ENCODE results near the gene GCLC.
"Not testable (repeated sequence)": the region's sequence is repeated elsewhere in the genome, so short reads cannot be mapped to it uniquely, and the experiment has no call there.

Gene GCLC

DNA sequence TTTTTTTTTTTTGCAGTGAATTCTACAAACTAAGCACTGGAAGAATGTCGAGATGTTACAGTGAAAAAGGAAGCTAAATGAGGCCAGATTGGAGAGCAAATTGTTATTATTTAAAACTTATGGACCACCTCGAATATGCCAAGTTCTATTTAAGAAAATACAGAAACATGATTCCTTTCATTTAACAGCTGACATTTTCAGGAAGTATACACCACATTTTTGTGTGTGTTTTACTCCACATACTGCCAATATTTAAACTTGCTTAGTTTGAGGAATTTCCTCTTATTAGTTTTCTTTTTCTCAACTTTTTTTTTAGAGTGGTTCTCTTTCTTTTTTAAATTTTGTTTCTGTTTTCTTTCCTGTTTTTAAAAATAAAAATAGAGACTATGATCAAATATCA, 37.0 kb upstream of the GCLC start:
- H3K4me3 ChIP-seq (ENCODE audit: low read depth, low read length), result no peak overlapping the region
- H3K4me1 ChIP-seq (ENCODE audit: control insufficient read depth, insufficient read depth, low read length), result no peaks in the 10 kb centered on the region
- H3K27ac ChIP-seq (ENCODE audit: low read depth, low read length), result no peak overlapping the region
- H3K9ac ChIP-seq (ENCODE audit: low read depth, low read length), result no peak overlapping the region
- no peaks in the 10 kb centered on the region for H3K36me3 ChIP-seq (ENCODE audit: control insufficient read depth, insufficient read depth, low read length)
- no peaks in the 10 kb centered on the region for H3K9me3 ChIP-seq (ENCODE audit: control insufficient read depth, insufficient read depth, low read length)
- H3K27me3 ChIP-seq (ENCODE audit: control insufficient read depth, insufficient read depth, low read length), result no peaks in the 10 kb centered on the region

DNA sequence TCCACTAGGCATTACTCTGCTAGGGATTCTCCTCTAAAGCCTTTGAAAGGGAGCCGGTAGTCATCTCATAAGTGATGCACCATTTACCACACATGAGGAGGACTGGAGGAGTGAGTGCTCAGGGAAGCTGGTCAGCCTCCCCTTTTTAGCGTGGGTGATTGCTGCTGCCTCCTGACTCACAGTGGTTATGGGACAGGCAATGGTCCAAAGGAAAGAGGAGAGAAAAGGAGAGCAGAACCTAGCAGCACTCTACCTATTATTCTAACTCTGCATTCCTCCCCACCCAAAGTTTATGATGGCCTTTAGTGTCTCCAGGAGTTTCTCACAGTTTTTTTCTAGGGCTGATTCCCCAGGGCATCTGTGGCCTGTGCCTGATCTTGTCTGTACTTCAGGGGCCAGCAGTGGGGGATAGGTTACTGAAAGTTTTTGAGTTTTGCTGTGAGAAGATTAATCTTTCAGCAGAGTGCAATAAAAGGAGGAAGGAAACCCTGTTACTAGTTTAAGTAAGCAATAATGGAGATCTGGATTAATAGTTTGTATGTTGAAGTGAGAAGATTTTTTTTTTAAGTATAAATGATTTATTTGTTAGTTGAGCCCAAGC, 36.4 kb upstream of the GCLC start:
- Histone ChIP-seq H3K4me3 (ENCODE audit: low read depth, low read length) (no peak overlapping the region), H3K9ac (ENCODE audit: low read depth, low read length) (no peak overlapping the region), H3K27ac (ENCODE audit: low read depth, low read length) (no peak overlapping the region), H3K9me3 (ENCODE audit: control insufficient read depth, insufficient read depth, low read length) (no peaks in the 10 kb centered on the region), H3K4me1 (ENCODE audit: control insufficient read depth, insufficient read depth, low read length) (no peaks in the 10 kb centered on the region), H3K27me3 (ENCODE audit: control insufficient read depth, insufficient read depth, low read length) (no peaks in the 10 kb centered on the region), H3K36me3 (ENCODE audit: control insufficient read depth, insufficient read depth, low read length) (no peaks in the 10 kb centered on the region)

DNA sequence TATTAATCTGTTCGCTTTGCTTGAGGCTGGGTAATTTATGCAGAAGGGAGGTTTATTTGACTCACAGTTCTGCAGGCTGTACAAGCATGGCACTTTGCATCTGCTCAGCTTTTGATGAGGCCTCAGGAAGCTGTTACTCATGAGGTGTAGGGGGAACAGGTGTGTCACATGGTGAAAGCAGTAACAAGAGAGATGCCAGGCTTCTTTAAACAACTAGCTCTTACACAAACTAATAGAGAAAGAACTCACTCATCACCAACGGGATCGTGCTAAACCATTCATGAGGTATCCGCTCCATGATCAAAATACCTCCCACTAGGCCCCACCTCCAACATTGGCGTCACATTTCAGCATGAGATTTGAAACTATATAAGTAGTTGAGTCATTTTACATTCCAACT, 34.4 kb upstream of the GCLC start:
- Histone ChIP-seq H3K4me1 (ENCODE audit: control insufficient read depth, insufficient read depth, low read length) (no peaks in the 10 kb centered on the region), H3K9me3 (ENCODE audit: control insufficient read depth, insufficient read depth, low read length) (no peaks in the 10 kb centered on the region), H3K27me3 (ENCODE audit: control insufficient read depth, insufficient read depth, low read length) (no peaks in the 10 kb centered on the region), H3K9ac (ENCODE audit: low read depth, low read length) (no peak overlapping the region), H3K4me3 (ENCODE audit: low read depth, low read length) (no peak overlapping the region), H3K27ac (ENCODE audit: low read depth, low read length) (no peak overlapping the region), H3K36me3 (ENCODE audit: control insufficient read depth, insufficient read depth, low read length) (no peaks in the 10 kb centered on the region)

DNA sequence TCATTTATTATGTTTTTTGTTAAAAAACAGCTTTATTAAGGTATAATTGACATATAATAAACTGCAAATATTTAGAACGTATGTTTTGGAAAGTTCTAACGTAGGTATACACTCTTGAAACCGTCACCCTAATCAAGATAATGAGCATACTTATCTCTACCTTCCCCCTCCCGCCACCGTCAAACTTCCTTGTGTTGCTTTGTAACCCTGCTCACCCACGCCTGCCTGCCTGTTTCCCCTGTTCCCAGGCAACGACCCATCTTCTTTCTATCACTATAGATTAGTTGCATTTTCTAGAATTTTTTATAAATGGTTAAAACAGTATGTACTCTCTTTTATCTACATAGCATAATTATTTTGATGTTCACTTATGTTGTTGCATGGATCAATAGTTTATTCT, 33.5 kb upstream of the GCLC start:
- Histone ChIP-seq H3K4me1 (ENCODE audit: control insufficient read depth, insufficient read depth, low read length) (no peaks in the 10 kb centered on the region), H3K4me3 (ENCODE audit: low read depth, low read length) (no peak overlapping the region), H3K27ac (ENCODE audit: low read depth, low read length) (no peak overlapping the region), H3K9ac (ENCODE audit: low read depth, low read length) (no peak overlapping the region), H3K36me3 (ENCODE audit: control insufficient read depth, insufficient read depth, low read length) (no peaks in the 10 kb centered on the region), H3K9me3 (ENCODE audit: control insufficient read depth, insufficient read depth, low read length) (no peaks in the 10 kb centered on the region), H3K27me3 (ENCODE audit: control insufficient read depth, insufficient read depth, low read length) (no peaks in the 10 kb centered on the region)

GRCh38 chr6:53573299-53573698, 28.4 kb upstream of the GCLC start:
- Histone ChIP-seq H3K9me3 (ENCODE audit: control insufficient read depth, insufficient read depth, low read length) (no peaks in the 10 kb centered on the region), H3K4me3 (ENCODE audit: low read depth, low read length) (no peak overlapping the region), H3K27ac (ENCODE audit: low read depth, low read length) (no peak overlapping the region), H3K36me3 (ENCODE audit: control insufficient read depth, insufficient read depth, low read length) (no peaks in the 10 kb centered on the region), H3K9ac (ENCODE audit: low read depth, low read length) (no peak overlapping the region), H3K4me1 (ENCODE audit: control insufficient read depth, insufficient read depth, low read length) (no peaks in the 10 kb centered on the region), H3K27me3 (ENCODE audit: control insufficient read depth, insufficient read depth, low read length) (no peaks in the 10 kb centered on the region)

- H3K36me3 ChIP-seq (ENCODE audit: control insufficient read depth, insufficient read depth, low read length); H3K27me3 ChIP-seq (ENCODE audit: control insufficient read depth, insufficient read depth, low read length): not testable (repeated sequence)
Measured at GRCh38 chr6:53572379-53572778, 27.5 kb upstream of the GCLC start.

GRCh38 chr6:53568776-53569616, 24.1 kb upstream of the GCLC start:
- no peaks in the 10 kb centered on the region for H3K27me3 ChIP-seq (ENCODE audit: control insufficient read depth, insufficient read depth, low read length)
- no peaks in the 10 kb centered on the region for H3K4me1 ChIP-seq (ENCODE audit: control insufficient read depth, insufficient read depth, low read length)
- no peak overlapping the region for H3K27ac ChIP-seq (ENCODE audit: low read depth, low read length)
- H3K4me3 ChIP-seq (ENCODE audit: low read depth, low read length), result no peak overlapping the region
- no peak overlapping the region for H3K9ac ChIP-seq (ENCODE audit: low read depth, low read length)
- no peaks in the 10 kb centered on the region; the same call in 1 of the 2 replicates for H3K9me3 ChIP-seq (ENCODE audit: control insufficient read depth, insufficient read depth, low read length)
- no peaks in the 10 kb centered on the region for H3K36me3 ChIP-seq (ENCODE audit: control insufficient read depth, insufficient read depth, low read length)

More at GRCh38 chr6:53572379-53572778, 27.5 kb upstream of the GCLC start:
- H3K4me1 ChIP-seq (ENCODE audit: control insufficient read depth, insufficient read depth, low read length); H3K27ac ChIP-seq (ENCODE audit: low read depth, low read length); H3K9ac ChIP-seq (ENCODE audit: low read depth, low read length); H3K9me3 ChIP-seq (ENCODE audit: control insufficient read depth, insufficient read depth, low read length); H3K4me3 ChIP-seq (ENCODE audit: low read depth, low read length): not testable (repeated sequence)

DNA sequence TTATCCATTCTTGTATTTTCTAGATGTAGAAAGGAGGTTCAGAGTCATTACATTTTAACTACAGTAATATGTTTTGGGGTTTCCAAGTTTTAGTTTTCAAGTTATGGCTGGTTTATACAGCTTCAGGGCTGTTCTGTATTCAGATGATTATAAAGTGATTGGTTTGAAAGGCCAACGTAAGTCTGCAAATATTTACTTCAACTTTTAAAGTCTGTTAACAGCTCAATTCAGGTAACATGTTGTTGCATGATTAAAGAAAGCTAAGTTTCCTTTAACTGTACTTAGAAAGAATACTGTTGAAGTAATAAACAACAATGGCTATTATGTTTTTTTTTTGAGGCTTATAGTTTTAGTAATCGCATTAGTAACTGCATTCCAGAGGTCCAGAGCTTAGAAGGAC, 22.8 kb upstream of the GCLC start:
- H3K4me1 ChIP-seq (ENCODE audit: control insufficient read depth, insufficient read depth, low read length), result no peaks in the 10 kb centered on the region
- no peak overlapping the region for H3K9ac ChIP-seq (ENCODE audit: low read depth, low read length)
- no peaks in the 10 kb centered on the region for H3K27me3 ChIP-seq (ENCODE audit: control insufficient read depth, insufficient read depth, low read length)
- H3K9me3 ChIP-seq (ENCODE audit: control insufficient read depth, insufficient read depth, low read length), result no peaks in the 10 kb centered on the region; the same call in 1 of the 2 replicates
- H3K27ac ChIP-seq (ENCODE audit: low read depth, low read length), result no peak overlapping the region
- H3K36me3 ChIP-seq (ENCODE audit: control insufficient read depth, insufficient read depth, low read length), result no peaks in the 10 kb centered on the region
- no peak overlapping the region for H3K4me3 ChIP-seq (ENCODE audit: low read depth, low read length)

GRCh38 chr6:53566755-53567154, 21.9 kb upstream of the GCLC start:
- no peak overlapping the region for H3K27ac ChIP-seq (ENCODE audit: low read depth, low read length)
- H3K9me3 ChIP-seq (ENCODE audit: control insufficient read depth, insufficient read depth, low read length), result peaks cover 5% of the 10 kb centered on the region; the same call in 1 of the 2 replicates
- H3K4me1 ChIP-seq (ENCODE audit: control insufficient read depth, insufficient read depth, low read length), result no peaks in the 10 kb centered on the region
- H3K27me3 ChIP-seq (ENCODE audit: control insufficient read depth, insufficient read depth, low read length), result no peaks in the 10 kb centered on the region
- no peaks in the 10 kb centered on the region for H3K36me3 ChIP-seq (ENCODE audit: control insufficient read depth, insufficient read depth, low read length)
- no peak overlapping the region for H3K9ac ChIP-seq (ENCODE audit: low read depth, low read length)
- no peak overlapping the region for H3K4me3 ChIP-seq (ENCODE audit: low read depth, low read length)

- no peak overlapping the region for H3K9ac ChIP-seq (ENCODE audit: low read depth, low read length)
- no peak overlapping the region for H3K4me3 ChIP-seq (ENCODE audit: low read depth, low read length)
- no peak overlapping the region for H3K27ac ChIP-seq (ENCODE audit: low read depth, low read length)
- peaks cover 14% of the 10 kb centered on the region for H3K9me3 ChIP-seq (ENCODE audit: control insufficient read depth, insufficient read depth, low read length)
- no peaks in the 10 kb centered on the region for H3K36me3 ChIP-seq (ENCODE audit: control insufficient read depth, insufficient read depth, low read length)
- H3K4me1 ChIP-seq (ENCODE audit: control insufficient read depth, insufficient read depth, low read length), result no peaks in the 10 kb centered on the region
- no peaks in the 10 kb centered on the region for H3K27me3 ChIP-seq (ENCODE audit: control insufficient read depth, insufficient read depth, low read length)
Measured at GRCh38 chr6:53565886-53566285, 21.0 kb upstream of the GCLC start.

DNA sequence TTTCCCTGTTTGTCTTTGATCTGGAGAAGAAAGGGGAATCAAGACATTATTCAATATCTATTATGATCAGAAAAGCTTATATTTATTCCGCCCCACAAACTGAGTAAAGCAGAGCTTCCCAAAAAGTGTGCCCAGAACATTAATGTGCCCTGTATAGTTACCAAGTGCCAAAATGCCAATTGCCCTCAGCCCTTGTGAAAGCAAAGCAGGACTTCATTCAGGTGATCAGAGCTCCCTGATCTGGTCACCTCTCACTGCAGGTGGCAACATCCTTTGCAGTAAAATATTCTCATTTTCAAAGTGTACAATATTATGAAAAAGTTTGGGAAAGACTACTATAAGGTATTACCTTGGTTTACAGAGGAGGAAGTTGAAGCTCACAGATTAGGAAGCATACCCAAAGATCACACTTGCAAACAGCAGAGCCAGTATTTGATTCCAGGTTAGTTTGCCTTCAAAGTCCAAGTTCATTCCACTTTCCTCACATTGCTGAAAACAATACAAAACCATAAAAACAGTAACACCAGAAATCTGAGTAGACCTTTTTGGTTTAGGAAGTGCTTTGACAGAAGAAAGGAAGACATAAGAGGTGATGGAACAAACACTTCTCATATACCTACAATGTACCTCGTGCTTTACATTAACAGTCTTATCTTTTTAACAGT, 19.6 kb upstream of the GCLC start:
- Histone ChIP-seq H3K36me3 (ENCODE audit: control insufficient read depth, insufficient read depth, low read length) (no peaks in the 10 kb centered on the region), H3K4me1 (ENCODE audit: control insufficient read depth, insufficient read depth, low read length) (no peaks in the 10 kb centered on the region), H3K27ac (ENCODE audit: low read depth, low read length) (no peak overlapping the region), H3K9me3 (ENCODE audit: control insufficient read depth, insufficient read depth, low read length) (peaks cover 27% of the 10 kb centered on the region), H3K9ac (ENCODE audit: low read depth, low read length) (no peak overlapping the region), H3K4me3 (ENCODE audit: low read depth, low read length) (no peak overlapping the region), H3K27me3 (ENCODE audit: control insufficient read depth, insufficient read depth, low read length) (no peaks in the 10 kb centered on the region)
